ENCODE measurements around the gene XRRA1.

The XRRA1 gene

GRCh38 chr11:74866557-74866956 is 82.3 kb downstream of the XRRA1 start:
- no peak overlapping the region for H3K27ac ChIP-seq
- no peak overlapping the region for H3K4me3 ChIP-seq
- no peak for TF ChIP-seq CTCF (IDR thresholded peaks at IDR 0.05)
- no peaks in the 10 kb centered on the region for H3K27me3 ChIP-seq
- DNase-seq: no peak
- H3K9me3 ChIP-seq: peaks cover 11 to 77% (median 72%) of the 10 kb centered on the region in 3 donors
- intact Hi-C loops (cut with DNase I; ENCODE audit: low total_unique reads): no loop called here
- H3K4me1 ChIP-seq: no peaks in the 10 kb centered on the region
- H3K36me3 ChIP-seq: peaks cover 59 to 90% (median 79%) of the 10 kb centered on the region in 3 donors

- intact Hi-C loops (cut with DNase I; ENCODE audit: low total_unique reads): no loop called here
- Histone ChIP-seq H3K27ac (no peak overlapping the region), H3K9me3 (peaks cover 7 to 51% (median 49%) of the 10 kb centered on the region in 3 donors), H3K4me1 (no peaks in the 10 kb centered on the region), H3K36me3 (peaks cover 64 to 95% (median 82%) of the 10 kb centered on the region in 3 donors), H3K4me3 (no peak overlapping the region), H3K27me3 (no peaks in the 10 kb centered on the region)
- DNase-seq: no peak
- TF ChIP-seq CTCF (IDR thresholded peaks at IDR 0.05): no peak
These were observed 85.5 kb downstream of the XRRA1 start for GRCh38 chr11:74863410-74863809.

DNA sequence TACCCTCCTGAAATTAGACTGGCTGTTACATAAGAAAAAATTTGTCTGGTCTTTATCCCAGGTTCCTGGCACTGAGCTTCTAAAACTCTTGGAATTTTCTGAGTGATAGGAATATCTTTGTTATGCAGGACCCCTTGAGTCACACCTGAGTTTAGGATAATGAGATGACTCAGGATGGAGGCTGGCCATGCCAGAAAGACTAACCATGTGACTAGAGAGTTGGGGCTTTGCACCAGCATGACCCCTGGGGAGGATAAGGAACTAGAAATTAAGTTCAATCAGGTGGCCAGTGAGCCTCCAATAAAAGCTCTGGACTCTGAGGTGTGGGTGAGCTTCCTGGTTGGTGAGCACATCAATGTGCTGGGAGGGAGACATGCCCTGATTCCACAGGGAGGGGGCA is 88.1 kb downstream of the XRRA1 start:
- intact Hi-C loops (cut with DNase I; ENCODE audit: low total_unique reads): no loop called here
- peaks cover under 1 to 27% (median 26%) of the 10 kb centered on the region in 3 donors for H3K9me3 ChIP-seq
- no peak for DNase-seq

GRCh38 chr11:74853223-74853622 is 95.7 kb downstream of the XRRA1 start:
- no peaks in the 10 kb centered on the region for H3K4me1 ChIP-seq
- no peak overlapping the region for H3K27ac ChIP-seq
- intact Hi-C loops (cut with DNase I; ENCODE audit: low total_unique reads): no loop called here
- no peak for TF ChIP-seq CTCF (IDR thresholded peaks at IDR 0.05)
- peaks cover 2 to 81% (median 35%) of the 10 kb centered on the region in 3 donors for H3K36me3 ChIP-seq
- no peak for DNase-seq
- H3K27me3 ChIP-seq: no peaks in the 10 kb centered on the region
- H3K9me3 ChIP-seq: no peaks in the 10 kb centered on the region
- no peak overlapping the region for H3K4me3 ChIP-seq

More for the DNA sequence above, 88.1 kb downstream of the XRRA1 start:
- no peak for TF ChIP-seq CTCF (IDR thresholded peaks at IDR 0.05)
- Histone ChIP-seq H3K4me3 (no peak overlapping the region), H3K27me3 (no peaks in the 10 kb centered on the region), H3K36me3 (peaks cover 73 to 93% (median 91%) of the 10 kb centered on the region in 3 donors), H3K27ac (no peak overlapping the region), H3K4me1 (no peaks in the 10 kb centered on the region)

DNA sequence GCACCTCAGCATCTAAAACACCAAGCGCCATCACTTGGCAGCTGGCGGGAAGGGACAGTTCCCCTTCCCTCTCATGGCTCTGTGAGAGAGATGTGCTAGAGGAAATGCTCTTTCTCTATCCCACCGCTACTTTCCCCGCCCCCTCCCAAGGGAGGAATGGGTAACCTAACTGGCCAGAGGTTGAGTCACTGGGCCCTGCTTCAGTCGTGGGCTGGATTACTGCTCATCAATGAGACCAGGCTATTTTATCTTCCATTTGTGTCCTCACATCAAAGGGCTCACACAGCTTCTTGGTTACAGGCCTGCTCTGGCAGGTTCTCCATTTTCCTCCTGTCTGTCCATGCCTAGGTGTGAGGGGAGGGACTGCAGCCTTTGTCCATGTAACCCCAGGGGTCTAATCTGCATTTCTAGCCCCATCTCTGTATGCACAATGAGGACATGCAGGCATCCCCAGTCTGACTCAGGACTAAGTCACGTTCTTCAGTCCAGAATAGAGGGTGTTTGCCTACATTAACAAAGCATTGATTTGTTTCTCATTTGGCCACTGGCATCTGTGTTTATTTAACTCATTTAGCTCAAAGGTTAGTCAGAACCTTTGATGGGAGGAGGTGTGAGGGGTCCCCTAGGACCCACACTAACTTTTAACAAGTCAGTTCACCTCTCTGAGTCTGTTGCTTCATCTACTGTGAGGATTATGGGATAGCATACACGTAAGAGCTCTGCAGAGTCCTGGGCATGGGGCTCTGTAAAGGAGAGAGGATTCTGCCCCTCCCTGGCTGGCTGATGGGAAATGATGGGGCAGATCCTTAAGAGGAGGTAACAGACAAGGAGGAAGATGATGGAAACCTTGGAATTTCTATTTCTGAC is 99.1 kb downstream of the XRRA1 start:
- Histone ChIP-seq H3K27ac (no peak overlapping the region), H3K27me3 (no peaks in the 10 kb centered on the region), H3K4me1 (no peaks in the 10 kb centered on the region), H3K4me3 (no peak overlapping the region), H3K9me3 (no peaks in the 10 kb centered on the region), H3K36me3 (peaks cover 8 to 76% (median 28%) of the 10 kb centered on the region in 3 donors)
- TF ChIP-seq CTCF (IDR thresholded peaks at IDR 0.05): no peak
- no peak for DNase-seq
- intact Hi-C loops (cut with DNase I; ENCODE audit: low total_unique reads): no loop called here
